GM21515 (cell line): Measurements from ENCODE around the gene P2RX7.

Experiments
- ATAC-seq: cut with Tn5 transposase; IDR thresholded peaks from one replicate; pipeline ENCODE4 v1.9.1; 2021; ENCODE audit not compliant: unreplicated experiment

P2RX7 gene

GRCh38 chr12:121132601-121133481 lies at the start of gene P2RX7:
Gene P2RX7 (plus strand): TSS chr12:121132876. CDS start chr12:121132971, 95 bp downstream.
- no peak for ATAC-seq

DNA sequence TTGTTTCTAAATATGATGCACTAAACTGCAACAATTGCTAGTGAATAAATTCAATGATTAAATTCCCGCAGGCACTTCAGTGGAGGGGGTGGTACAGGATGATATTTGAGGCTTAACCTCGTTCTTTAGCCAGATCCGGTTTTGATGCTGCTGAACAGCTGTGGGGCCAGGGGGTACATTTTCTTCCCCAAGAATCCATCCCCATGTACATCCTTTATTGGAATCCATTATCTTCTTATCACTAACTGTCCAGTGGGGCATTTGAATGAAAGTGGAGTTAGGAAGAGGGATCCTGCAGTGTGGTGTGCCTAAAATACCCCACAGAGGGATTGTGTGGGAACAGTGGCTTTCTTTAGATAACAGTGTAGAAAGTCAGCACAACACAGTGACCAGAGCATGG lies 48.4 kb upstream of the P2RX7 start:
- no peak for ATAC-seq

DNA sequence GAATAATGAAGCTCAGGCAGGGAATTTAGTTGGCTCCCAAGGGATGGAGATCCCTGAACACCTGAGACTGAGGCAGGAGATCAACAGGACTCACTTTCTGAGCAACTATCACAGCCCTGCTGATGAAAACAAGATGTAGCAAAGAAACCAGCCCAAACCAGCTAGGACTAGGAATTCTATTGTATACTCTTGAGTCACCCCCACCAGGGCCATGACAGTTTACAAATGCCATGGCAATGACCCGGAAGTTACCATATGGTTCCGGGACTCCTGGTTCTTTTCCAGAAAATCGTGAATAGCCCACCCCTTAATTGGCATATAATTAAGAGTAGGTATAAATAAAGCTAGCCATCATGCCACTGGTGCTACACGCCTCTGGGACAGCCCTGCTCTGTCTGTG lies 47.6 kb upstream of the P2RX7 start:
- ATAC-seq = no peak

DNA sequence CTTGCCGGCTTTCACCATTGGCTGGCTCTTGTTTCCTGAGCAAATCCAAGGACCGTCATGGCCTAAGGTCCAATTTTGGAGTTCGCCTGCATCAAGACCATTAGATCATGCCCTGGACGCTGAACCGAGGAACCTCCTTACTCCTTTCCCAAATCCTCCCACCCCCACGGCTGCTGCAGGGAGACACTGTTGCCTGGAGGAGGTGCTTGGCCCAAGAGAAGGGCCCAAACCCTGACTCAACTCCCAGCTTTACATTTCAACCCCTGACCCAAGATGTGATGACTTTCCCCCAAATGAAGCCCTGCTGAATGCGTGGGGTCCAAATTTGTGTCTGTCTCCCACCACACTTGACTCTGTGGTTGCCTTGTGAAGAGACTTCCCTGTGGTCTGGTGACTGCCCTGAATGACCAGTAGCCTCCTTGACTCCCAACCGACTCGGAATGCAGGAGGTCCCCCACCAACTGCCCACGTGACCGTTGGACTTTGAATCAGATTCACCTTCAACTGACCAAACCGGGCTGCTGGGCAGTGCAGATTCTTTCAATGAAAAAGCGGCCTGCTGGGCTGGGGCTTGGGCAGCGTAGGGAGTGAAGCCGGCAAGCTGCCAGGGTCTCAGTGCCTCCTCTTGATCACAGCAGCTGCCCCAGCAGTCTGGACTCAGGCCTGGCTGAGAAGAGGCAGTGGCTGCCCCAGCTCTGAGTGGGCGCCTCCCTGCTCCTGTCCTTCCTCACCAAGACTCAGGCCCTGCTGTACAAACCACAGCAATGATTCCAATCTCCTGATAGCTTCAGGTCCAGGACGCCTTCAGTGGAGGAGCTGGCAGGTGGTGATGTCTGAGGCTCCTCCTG lies 46.9 kb upstream of the P2RX7 start:
- ATAC-seq = no peak

DNA sequence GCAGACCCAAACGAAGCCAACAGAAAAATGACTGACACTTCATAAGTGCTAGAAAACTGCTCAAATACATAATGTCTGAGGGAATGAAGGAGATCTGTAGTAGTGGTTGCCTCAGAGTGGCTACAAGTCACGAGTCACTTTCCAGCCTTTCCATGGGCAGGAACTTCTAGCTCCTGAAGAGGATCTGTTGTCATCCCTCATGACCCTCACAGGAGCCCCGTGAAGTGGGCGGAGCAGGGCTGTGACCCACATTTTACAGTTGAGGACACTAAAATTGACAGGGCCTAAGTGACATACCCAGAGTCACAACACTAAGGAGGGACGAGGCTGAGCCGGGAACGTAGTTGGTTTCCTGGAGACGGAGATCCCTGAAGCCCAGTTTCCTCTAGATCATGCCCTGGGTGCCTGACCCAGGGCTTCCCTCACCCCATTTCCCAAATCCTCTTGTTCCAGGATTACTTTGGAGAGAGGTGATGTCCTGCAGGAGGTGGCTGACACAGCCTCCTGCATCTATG lies 45.8 kb upstream of the P2RX7 start:
- no peak for ATAC-seq

- no peak for ATAC-seq
Observed at GRCh38 chr12:121087467-121088194, 45.0 kb upstream of the P2RX7 start.

DNA sequence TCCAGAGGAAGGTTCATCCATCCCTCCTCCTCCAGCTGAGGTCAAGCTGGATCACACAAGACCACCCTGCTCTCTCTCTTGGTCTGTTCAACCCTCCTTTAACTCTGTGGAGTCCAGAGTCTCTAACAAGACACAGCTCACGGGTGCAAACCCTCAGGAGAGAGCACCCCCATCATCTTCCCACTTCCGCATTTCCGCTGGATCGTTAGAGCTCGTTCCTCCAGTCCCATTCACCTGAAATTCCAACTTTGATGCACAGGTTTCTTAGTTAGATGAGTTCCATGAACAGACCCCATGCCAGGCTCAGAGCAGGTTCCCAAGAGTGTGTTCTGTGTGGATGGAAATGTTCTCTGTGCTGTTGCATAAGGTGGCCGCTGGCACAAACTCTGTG lies 44.5 kb upstream of the P2RX7 start:
- no peak for ATAC-seq

DNA sequence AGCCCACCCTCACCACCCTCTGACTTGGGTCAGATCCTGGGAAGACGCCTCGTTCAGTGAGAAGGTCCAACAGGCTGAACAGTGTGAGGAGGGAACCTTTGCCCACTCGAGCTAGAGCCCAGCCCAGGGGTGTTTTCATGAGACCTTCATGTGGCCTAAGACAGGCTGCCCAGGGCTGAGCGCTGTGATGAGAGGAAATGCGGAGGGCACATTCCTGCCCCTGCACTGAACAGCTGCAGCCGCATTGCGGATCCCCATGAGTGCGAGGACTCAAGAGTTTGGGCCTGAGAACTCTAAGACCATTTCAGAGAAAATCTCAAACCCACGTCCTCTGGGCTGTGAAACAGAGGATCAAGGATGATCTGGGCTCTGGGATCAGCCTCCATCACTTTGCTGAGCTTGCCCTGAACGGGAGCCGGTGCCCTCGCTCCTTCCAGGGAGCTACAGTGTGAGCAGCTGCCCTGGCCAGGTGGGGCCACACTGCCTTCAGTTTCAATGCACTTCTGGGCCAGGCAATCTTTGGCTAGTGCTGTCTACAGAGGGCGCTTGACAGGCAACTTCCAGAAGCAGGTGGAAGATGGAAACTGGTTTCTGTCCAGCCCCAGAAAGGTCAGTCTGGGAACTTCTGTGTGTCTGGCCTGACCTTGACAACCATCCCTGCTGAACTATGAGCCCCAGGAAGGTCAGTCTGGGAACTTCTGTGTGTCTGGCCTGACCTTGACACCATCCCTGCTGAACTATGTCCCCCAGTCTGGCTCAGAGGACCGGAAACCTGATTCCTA lies 43.5 kb upstream of the P2RX7 start:
- no peak for ATAC-seq

DNA sequence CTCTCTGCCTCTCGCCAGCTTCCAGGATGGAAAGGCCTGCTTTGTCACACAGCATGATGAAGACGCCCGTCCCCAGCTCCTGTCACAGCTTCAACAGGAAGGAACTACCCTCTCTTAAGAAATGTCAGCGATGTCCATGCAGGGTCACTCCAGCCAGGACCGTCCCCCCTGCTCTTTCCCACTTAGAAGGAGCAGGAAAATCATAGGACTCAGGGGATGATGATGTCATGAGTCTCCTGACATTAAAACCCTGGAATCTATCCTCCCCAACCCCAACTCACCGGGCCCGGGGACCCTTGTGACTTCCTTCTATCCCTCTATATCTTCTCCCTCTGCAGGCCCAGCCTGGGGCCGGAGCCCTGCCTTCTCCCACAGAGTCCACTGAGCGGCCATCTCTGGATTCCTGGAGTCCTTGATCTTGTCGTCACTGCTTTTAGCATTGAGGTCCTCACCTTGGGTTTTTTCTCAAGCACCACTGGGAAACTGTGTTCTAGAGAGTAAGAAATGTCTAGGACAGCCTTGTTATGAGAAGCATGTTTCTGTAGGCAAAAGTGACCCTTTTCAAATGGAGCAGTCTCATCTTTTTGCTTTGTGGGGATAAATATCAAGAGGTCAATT lies 42.8 kb upstream of the P2RX7 start:
- ATAC-seq = no peak

DNA sequence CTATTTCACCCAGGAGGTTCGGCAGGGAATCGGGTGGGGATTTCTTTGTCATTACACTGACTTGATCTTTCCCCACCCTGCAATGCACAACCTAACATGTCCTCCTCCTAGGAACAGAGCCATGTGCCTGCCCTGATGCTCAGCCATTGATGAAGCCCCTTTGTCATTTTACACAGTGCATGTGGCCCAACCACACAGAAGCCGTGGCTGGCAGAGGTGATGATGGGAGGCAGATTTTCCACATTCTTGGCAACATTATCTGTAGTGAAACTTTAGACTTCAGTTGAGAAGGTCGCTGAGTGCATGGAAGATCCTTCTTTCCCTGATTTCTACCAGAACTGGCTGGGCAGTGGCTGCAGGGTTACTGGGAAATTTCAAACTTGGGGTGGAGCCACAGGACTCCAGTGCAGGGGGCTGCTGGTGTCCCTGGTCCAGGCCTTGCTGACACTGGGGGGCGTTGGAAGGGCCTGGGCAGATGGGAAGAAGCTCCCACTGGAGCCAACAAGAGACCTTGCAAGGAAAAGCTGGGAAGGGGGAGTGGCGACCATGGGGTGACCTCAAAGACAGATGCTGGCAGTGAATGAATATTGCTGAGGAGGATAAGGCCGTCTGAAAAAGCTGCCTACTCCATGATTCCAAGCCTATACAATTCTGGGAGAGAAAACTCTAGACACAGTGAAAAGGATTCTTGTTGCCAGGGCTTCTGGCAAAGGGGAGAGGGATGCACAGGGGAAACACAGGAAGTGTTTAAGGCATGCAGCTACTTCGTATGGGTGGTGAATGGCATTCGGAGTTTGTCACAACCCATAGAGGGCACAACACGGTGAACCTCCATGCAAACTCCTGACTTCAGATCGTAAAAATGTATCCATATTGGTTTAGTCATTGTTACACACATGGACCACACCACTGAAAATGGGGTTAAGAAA lies 41.8 kb upstream of the P2RX7 start:
- no peak for ATAC-seq

- ATAC-seq = no peak
Observed at GRCh38 chr12:121092034-121092433, 40.6 kb upstream of the P2RX7 start.

DNA sequence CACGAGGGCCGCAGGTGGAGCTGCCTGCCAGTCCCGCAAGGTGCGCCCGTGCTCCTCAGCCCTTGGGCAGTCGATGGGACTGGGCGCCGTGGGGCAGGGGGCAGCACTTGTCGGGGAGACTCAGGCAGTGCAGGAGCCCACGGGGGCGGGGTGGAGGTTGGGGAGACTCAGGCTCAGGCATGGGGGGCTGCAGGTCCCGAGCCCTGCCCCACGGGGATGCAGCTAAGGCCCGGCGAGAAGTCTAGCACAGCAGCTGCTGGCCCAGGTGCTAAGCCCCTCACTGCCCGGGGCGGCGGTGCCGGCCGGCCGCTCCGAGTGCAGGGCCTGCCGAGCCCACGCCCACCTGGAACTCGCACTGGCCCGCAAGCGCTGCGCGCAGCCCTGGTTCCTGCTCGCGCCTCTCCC lies 39.2 kb upstream of the P2RX7 start:
- no peak for ATAC-seq

DNA sequence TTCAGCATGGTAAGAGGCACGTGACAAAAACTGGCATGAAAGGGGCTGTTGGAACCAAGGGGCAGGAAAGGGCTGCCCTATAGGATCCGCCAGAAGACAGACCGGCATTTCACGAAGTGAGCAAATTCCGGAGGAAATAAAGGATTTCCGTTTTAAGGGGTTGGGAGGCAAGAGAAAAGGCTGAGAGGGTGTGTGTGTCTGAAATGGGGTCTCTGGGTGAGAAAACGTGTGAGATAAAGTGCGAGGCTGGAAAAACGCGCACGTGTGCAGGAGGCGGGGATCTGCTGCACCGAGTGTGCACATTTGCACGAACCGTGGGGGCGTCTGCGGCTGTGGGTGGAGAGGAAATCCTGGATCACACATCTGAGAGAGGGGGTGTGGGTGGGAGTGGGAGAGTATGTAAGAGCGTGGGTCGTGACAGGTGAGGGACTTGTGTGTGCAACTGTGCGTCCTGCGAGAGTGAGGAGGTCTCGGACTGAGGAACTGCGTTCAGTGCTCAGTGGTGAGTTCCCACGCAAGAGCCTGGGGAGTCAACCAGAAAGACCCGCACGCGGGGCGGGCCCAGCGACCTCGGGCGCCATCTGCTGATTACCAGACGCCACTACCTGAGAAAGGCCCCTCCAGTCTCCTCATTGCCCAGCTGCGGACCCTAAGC lies 37.0 kb upstream of the P2RX7 start:
- no peak for ATAC-seq

GRCh38 chr12:121096199-121096798 lies 36.4 kb upstream of the P2RX7 start:
- no peak for ATAC-seq

GRCh38 chr12:121099779-121100178 lies 32.9 kb upstream of the P2RX7 start:
- ATAC-seq = no peak

- no peak for ATAC-seq
Observed at GRCh38 chr12:121102307-121102706, 30.4 kb upstream of the P2RX7 start.

DNA sequence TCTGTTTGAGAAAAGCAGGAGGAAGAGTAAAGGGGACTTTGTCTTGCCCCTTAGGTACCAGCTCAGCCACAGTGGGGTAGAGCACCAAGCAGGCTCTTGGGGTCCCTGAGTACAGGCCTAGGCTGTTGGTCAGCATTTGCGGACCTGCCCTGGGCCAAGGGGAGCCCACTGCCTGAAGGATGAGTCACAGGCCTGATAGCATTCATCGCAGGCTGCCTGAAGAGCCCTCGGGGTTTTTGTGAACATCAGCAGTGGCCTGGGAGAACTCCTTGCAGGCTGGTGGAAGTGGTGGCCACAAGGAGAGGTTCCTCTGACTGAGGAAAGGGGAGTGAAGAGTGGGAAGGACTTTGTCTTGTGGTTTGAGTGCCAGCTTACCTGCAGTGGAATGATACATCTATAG lies 25.0 kb upstream of the P2RX7 start:
- ATAC-seq = no peak

DNA sequence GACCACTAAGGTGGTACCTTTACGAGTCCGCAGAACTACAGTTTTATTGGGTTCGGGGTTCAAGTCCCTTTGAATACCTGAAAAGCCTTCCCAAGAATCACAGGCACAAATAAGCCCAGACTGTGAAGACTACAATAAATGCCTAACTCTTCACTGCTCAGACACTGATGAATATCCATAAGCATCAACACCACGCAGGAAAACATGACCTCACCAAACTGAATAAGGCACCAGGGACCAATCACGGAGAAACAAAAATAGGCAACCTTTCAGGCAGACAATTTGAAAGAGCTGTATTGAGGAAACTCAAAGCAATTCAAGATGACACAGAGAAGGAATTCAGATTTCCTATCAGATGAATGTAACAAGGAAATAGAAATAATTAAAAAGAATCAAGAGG lies 24.2 kb upstream of the P2RX7 start:
- ATAC-seq = no peak
